ENCODE results near the gene STK32B. TPM values are rescaled to one million over a fixed set of nuclear protein-coding genes. Genes with fewer than 3 reads are reported as not detected.

STK32B gene
- polyA plus RNA-seq, 2 donors = 0.22 to 0.24 TPM

GRCh38 chr4:5200513-5200912, 149.2 kb downstream of the STK32B start:
- no peaks in the 10 kb centered on the region for H3K9me3 ChIP-seq (ENCODE audit: control insufficient read depth in 2 of 2, insufficient read depth in 1 of 2, low read depth in 1 of 2, low read length in 1 of 2)
- H3K36me3 ChIP-seq (ENCODE audit: control insufficient read depth in 2 of 2, insufficient read depth in 2 of 2, low read length in 1 of 2) = no peaks in the 10 kb centered on the region
- 63 to 68% methylated on average over 3 of the region's 3 CpGs for WGBS, 2 donors
- no peaks in the 10 kb centered on the region for H3K27me3 ChIP-seq (ENCODE audit: control insufficient read depth in 1 of 2, insufficient read depth in 2 of 2, low read length in 2 of 2)
- H3K4me3 ChIP-seq (ENCODE audit: low read depth in 1 of 2, low read length in 2 of 2) = no peak overlapping the region
- no peaks in the 10 kb centered on the region for H3K4me1 ChIP-seq (ENCODE audit: control insufficient read depth in 2 of 2, insufficient read depth in 2 of 2, low read length in 1 of 2)
- no peak overlapping the region for H3K27ac ChIP-seq (ENCODE audit: low read depth in 2 of 2, low read length in 1 of 2)

- no peaks in the 10 kb centered on the region for H3K4me1 ChIP-seq (ENCODE audit: control insufficient read depth in 2 of 2, insufficient read depth in 2 of 2, low read length in 1 of 2)
- no peaks in the 10 kb centered on the region for H3K9me3 ChIP-seq (ENCODE audit: control insufficient read depth in 2 of 2, insufficient read depth in 1 of 2, low read depth in 1 of 2, low read length in 1 of 2)
- 70 to 72% methylated on average over 7 of the region's 7 CpGs for WGBS, 2 donors
- no peak overlapping the region for H3K27ac ChIP-seq (ENCODE audit: low read depth in 2 of 2, low read length in 1 of 2)
- H3K36me3 ChIP-seq (ENCODE audit: control insufficient read depth in 2 of 2, insufficient read depth in 2 of 2, low read length in 1 of 2) = no peaks in the 10 kb centered on the region
- no peaks in the 10 kb centered on the region for H3K27me3 ChIP-seq (ENCODE audit: control insufficient read depth in 1 of 2, insufficient read depth in 2 of 2, low read length in 2 of 2)
- H3K4me3 ChIP-seq (ENCODE audit: low read depth in 1 of 2, low read length in 2 of 2) = no peak overlapping the region
These were observed 152.2 kb downstream of the STK32B start for GRCh38 chr4:5203309-5203992.

- Histone ChIP-seq H3K36me3 (ENCODE audit: control insufficient read depth in 2 of 2, insufficient read depth in 2 of 2, low read length in 1 of 2) (no peaks in the 10 kb centered on the region), H3K4me3 (ENCODE audit: low read depth in 1 of 2, low read length in 2 of 2) (no peak overlapping the region), H3K9me3 (ENCODE audit: control insufficient read depth in 2 of 2, insufficient read depth in 1 of 2, low read depth in 1 of 2, low read length in 1 of 2) (no peaks in the 10 kb centered on the region), H3K4me1 (ENCODE audit: control insufficient read depth in 2 of 2, insufficient read depth in 2 of 2, low read length in 1 of 2) (no peaks in the 10 kb centered on the region), H3K27me3 (ENCODE audit: control insufficient read depth in 1 of 2, insufficient read depth in 2 of 2, low read length in 2 of 2) (no peaks in the 10 kb centered on the region), H3K27ac (ENCODE audit: low read depth in 2 of 2, low read length in 1 of 2) (no peak overlapping the region)
- WGBS, 2 donors = 69 to 73% methylated on average over 3 of the region's 3 CpGs
These were observed 152.7 kb downstream of the STK32B start for GRCh38 chr4:5203993-5204310.

GRCh38 chr4:5204781-5205180, 153.5 kb downstream of the STK32B start:
- no peak overlapping the region for H3K27ac ChIP-seq (ENCODE audit: low read depth in 2 of 2, low read length in 1 of 2)
- no peak overlapping the region for H3K4me3 ChIP-seq (ENCODE audit: low read depth in 1 of 2, low read length in 2 of 2)
- WGBS, 2 donors = 34 to 38% methylated on average over 2 of the region's 2 CpGs
- no peaks in the 10 kb centered on the region for H3K9me3 ChIP-seq (ENCODE audit: control insufficient read depth in 2 of 2, insufficient read depth in 1 of 2, low read depth in 1 of 2, low read length in 1 of 2)
- H3K4me1 ChIP-seq (ENCODE audit: control insufficient read depth in 2 of 2, insufficient read depth in 2 of 2, low read length in 1 of 2) = no peaks in the 10 kb centered on the region
- no peaks in the 10 kb centered on the region for H3K27me3 ChIP-seq (ENCODE audit: control insufficient read depth in 1 of 2, insufficient read depth in 2 of 2, low read length in 2 of 2)
- no peaks in the 10 kb centered on the region for H3K36me3 ChIP-seq (ENCODE audit: control insufficient read depth in 2 of 2, insufficient read depth in 2 of 2, low read length in 1 of 2)

GRCh38 chr4:5206016-5206790, 154.9 kb downstream of the STK32B start:
- WGBS, 2 donors = 62% methylated on average over 9 of the region's 9 CpGs
- no peak overlapping the region for H3K27ac ChIP-seq (ENCODE audit: low read depth in 2 of 2, low read length in 1 of 2)
- H3K4me3 ChIP-seq (ENCODE audit: low read depth in 1 of 2, low read length in 2 of 2) = no peak overlapping the region
- H3K4me1 ChIP-seq (ENCODE audit: control insufficient read depth in 2 of 2, insufficient read depth in 2 of 2, low read length in 1 of 2) = no peaks in the 10 kb centered on the region
- H3K9me3 ChIP-seq (ENCODE audit: control insufficient read depth in 2 of 2, insufficient read depth in 1 of 2, low read depth in 1 of 2, low read length in 1 of 2) = no peaks in the 10 kb centered on the region
- no peaks in the 10 kb centered on the region for H3K36me3 ChIP-seq (ENCODE audit: control insufficient read depth in 2 of 2, insufficient read depth in 2 of 2, low read length in 1 of 2)
- H3K27me3 ChIP-seq (ENCODE audit: control insufficient read depth in 1 of 2, insufficient read depth in 2 of 2, low read length in 2 of 2) = no peaks in the 10 kb centered on the region

- Histone ChIP-seq H3K9me3 (ENCODE audit: control insufficient read depth in 2 of 2, insufficient read depth in 1 of 2, low read depth in 1 of 2, low read length in 1 of 2) (no peaks in the 10 kb centered on the region), H3K27me3 (ENCODE audit: control insufficient read depth in 1 of 2, insufficient read depth in 2 of 2, low read length in 2 of 2) (no peaks in the 10 kb centered on the region), H3K4me1 (ENCODE audit: control insufficient read depth in 2 of 2, insufficient read depth in 2 of 2, low read length in 1 of 2) (no peaks in the 10 kb centered on the region), H3K36me3 (ENCODE audit: control insufficient read depth in 2 of 2, insufficient read depth in 2 of 2, low read length in 1 of 2) (no peaks in the 10 kb centered on the region), H3K27ac (ENCODE audit: low read depth in 2 of 2, low read length in 1 of 2) (no peak overlapping the region), H3K4me3 (ENCODE audit: low read depth in 1 of 2, low read length in 2 of 2) (no peak overlapping the region)
- WGBS, 2 donors = 83 to 85% methylated on average over 1 of the region's 1 CpG
These were observed 158.6 kb downstream of the STK32B start for GRCh38 chr4:5209862-5210261.

GRCh38 chr4:5211282-5211839, 160.1 kb downstream of the STK32B start:
- H3K9me3 ChIP-seq (ENCODE audit: control insufficient read depth in 2 of 2, insufficient read depth in 1 of 2, low read depth in 1 of 2, low read length in 1 of 2) = no peaks in the 10 kb centered on the region
- WGBS, 2 donors = 73 to 77% methylated on average over 3 of the region's 3 CpGs
- H3K36me3 ChIP-seq (ENCODE audit: control insufficient read depth in 2 of 2, insufficient read depth in 2 of 2, low read length in 1 of 2) = no peaks in the 10 kb centered on the region
- H3K4me1 ChIP-seq (ENCODE audit: control insufficient read depth in 2 of 2, insufficient read depth in 2 of 2, low read length in 1 of 2) = no peaks in the 10 kb centered on the region
- H3K27ac ChIP-seq (ENCODE audit: low read depth in 2 of 2, low read length in 1 of 2) = no peak overlapping the region
- no peak overlapping the region for H3K4me3 ChIP-seq (ENCODE audit: low read depth in 1 of 2, low read length in 2 of 2)
- H3K27me3 ChIP-seq (ENCODE audit: control insufficient read depth in 1 of 2, insufficient read depth in 2 of 2, low read length in 2 of 2) = no peaks in the 10 kb centered on the region

- no peak overlapping the region for H3K27ac ChIP-seq (ENCODE audit: low read depth in 2 of 2, low read length in 1 of 2)
- 72 to 74% methylated on average over 14 of the region's 14 CpGs for WGBS, 2 donors
- H3K4me3 ChIP-seq (ENCODE audit: low read depth in 1 of 2, low read length in 2 of 2) = no peak overlapping the region
These were observed 161.2 kb downstream of the STK32B start for GRCh38 chr4:5212255-5213013.

GRCh38 chr4:5213087-5213595, 161.9 kb downstream of the STK32B start:
- no peak overlapping the region for H3K27ac ChIP-seq (ENCODE audit: low read depth in 2 of 2, low read length in 1 of 2)
- H3K36me3 ChIP-seq (ENCODE audit: control insufficient read depth in 2 of 2, insufficient read depth in 2 of 2, low read length in 1 of 2) = no peaks in the 10 kb centered on the region
- WGBS, 2 donors = 65 to 75% methylated on average over 4 of the region's 4 CpGs
- H3K27me3 ChIP-seq (ENCODE audit: control insufficient read depth in 1 of 2, insufficient read depth in 2 of 2, low read length in 2 of 2) = no peaks in the 10 kb centered on the region
- H3K4me3 ChIP-seq (ENCODE audit: low read depth in 1 of 2, low read length in 2 of 2) = no peak overlapping the region
- H3K9me3 ChIP-seq (ENCODE audit: control insufficient read depth in 2 of 2, insufficient read depth in 1 of 2, low read depth in 1 of 2, low read length in 1 of 2) = no peaks in the 10 kb centered on the region
- H3K4me1 ChIP-seq (ENCODE audit: control insufficient read depth in 2 of 2, insufficient read depth in 2 of 2, low read length in 1 of 2) = no peaks in the 10 kb centered on the region

More at GRCh38 chr4:5212255-5213013, 161.2 kb downstream of the STK32B start:
- Histone ChIP-seq H3K4me1 (ENCODE audit: control insufficient read depth in 2 of 2, insufficient read depth in 2 of 2, low read length in 1 of 2) (no peaks in the 10 kb centered on the region), H3K27me3 (ENCODE audit: control insufficient read depth in 1 of 2, insufficient read depth in 2 of 2, low read length in 2 of 2) (no peaks in the 10 kb centered on the region), H3K9me3 (ENCODE audit: control insufficient read depth in 2 of 2, insufficient read depth in 1 of 2, low read depth in 1 of 2, low read length in 1 of 2) (no peaks in the 10 kb centered on the region), H3K36me3 (ENCODE audit: control insufficient read depth in 2 of 2, insufficient read depth in 2 of 2, low read length in 1 of 2) (no peaks in the 10 kb centered on the region)
